Gastrocnemius medialis (tissue), 4 donors: ENCODE results near the gene ZDHHC21.

ENCODE experiments used
- CTCF ChIP-seq, 5 experiments: fragments of 450-650 bp in 3 of 5; fragments of 200-600 bp in 2 of 5; sonication (generic) in 2 of 5; IDR thresholded peaks in 4 of 5; conservative IDR thresholded peaks in 1 of 5; 1 replicate in 4 of 5; 2 replicates in 1 of 5; pipeline ENCODE4 v1.5.1; 2016 to 2019; ENCODE audit warnings: antibody characterized with exemption in 5 of 5, mild to moderate bottlenecking in 3 of 5, moderate library complexity in 3 of 5
- POLR2A ChIP-seq, 2 donors: fragments of 450-650 bp; IDR thresholded peaks; one replicate each; pipeline ENCODE4 v1.6.1; 2017; ENCODE audit warnings: antibody characterized with exemption in 2 of 2, mild to moderate bottlenecking in 2 of 2, moderate library complexity in 2 of 2

DNA sequence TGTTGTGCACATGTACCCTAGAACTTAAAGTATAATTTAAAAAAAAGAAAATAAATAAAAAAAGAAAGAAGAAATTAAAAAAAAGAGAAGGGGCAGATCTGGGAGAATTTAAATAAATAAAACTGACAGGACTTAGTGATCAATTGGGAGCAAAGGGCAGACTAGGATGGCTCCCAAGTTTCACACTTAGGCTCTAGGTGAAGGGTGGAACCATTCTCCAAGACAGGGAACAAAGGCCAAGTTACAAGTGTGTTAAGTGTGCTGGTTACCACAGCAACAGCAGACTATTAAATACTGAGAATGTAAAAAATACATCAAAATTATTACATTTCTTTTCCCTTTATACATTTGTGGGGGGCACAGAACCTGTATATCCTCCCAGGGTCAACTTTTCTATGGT is 7.1 kb downstream of the ZDHHC21 start:
- TF ChIP-seq CTCF (IDR thresholded peaks at IDR 0.05 in 4 of 5, conservative IDR thresholded peaks at IDR 0.05 in 1 of 5), result no peak
- no peak for TF ChIP-seq POLR2A (IDR thresholded peaks at IDR 0.05)
